GM12878 (cell line): Measurements from ENCODE around the gene MBLAC2. TPM values are rescaled to one million over a fixed set of nuclear protein-coding genes. Genes with fewer than 3 reads are reported as not detected.

Experiments used
- CEBPB ChIP-seq, 2 experiments: fragments of 150-350 bp in 1 of 2; IDR thresholded peaks; 2 replicates each; pipeline ENCODE4 v1.6.1; 2012 to 2014; ENCODE audit warnings: low read depth in 2 of 2, low read length in 2 of 2, borderline replicate concordance in 1 of 2, inconsistent platforms in 1 of 2
- CHD1 ChIP-seq: IDR thresholded peaks from 2 replicates; pipeline ENCODE4 v1.6.1; 2012; ENCODE audit warnings: low read depth, low read length, improper control_type of control experiment
- GATAD2B ChIP-seq: fragments of 450-650 bp; conservative IDR thresholded peaks from 2 replicates; pipeline ENCODE4 v1.6.1; 2017; ENCODE audit warnings: low read depth, mild to moderate bottlenecking, moderate library complexity
- HDGF ChIP-seq: fragments of 450-650 bp; IDR thresholded peaks from 2 replicates; pipeline ENCODE4 v1.6.1; 2016; ENCODE audit warnings: antibody characterized with exemption
- IKZF1 ChIP-seq: fragments of 450-650 bp; conservative IDR thresholded peaks from 2 replicates; pipeline ENCODE4 v1.6.1; 2017; ENCODE audit warnings: antibody characterized with exemption, mild to moderate bottlenecking
- IRF4 ChIP-seq: IDR thresholded peaks from 2 replicates; pipeline ENCODE4 v1.6.1; 2011; ENCODE audit warnings: low read depth, low read length
- LARP7 ChIP-seq: fragments of 450-650 bp; IDR thresholded peaks from 2 replicates; pipeline ENCODE4 v1.6.1; 2017; ENCODE audit warnings: mild to moderate bottlenecking
- MXI1 ChIP-seq: fragments of 150-350 bp; IDR thresholded peaks from 2 replicates; pipeline ENCODE4 v1.6.1; 2011; ENCODE audit warnings: low read depth, mild to moderate bottlenecking, inconsistent platforms, low read length, improper control_type of control experiment
- NR2C1 ChIP-seq: fragments of 450-650 bp; IDR thresholded peaks from 2 replicates; pipeline ENCODE4 v1.6.1; 2017; ENCODE audit warnings: antibody characterized with exemption, mild to moderate bottlenecking, moderate library complexity
- RBBP5 ChIP-seq: fragments of 200-600 bp; sonication (generic); conservative IDR thresholded peaks from 2 replicates; pipeline ENCODE4 v1.6.1; 2016
- RELA ChIP-seq: fragments of 450-650 bp; IDR thresholded peaks from 2 replicates; pipeline ENCODE4 v1.8.0; 2014; ENCODE audit warnings: borderline replicate concordance; ENCODE audit not compliant: partially characterized antibody
- TCF3 ChIP-seq: IDR thresholded peaks from 2 replicates; pipeline ENCODE4 v1.6.1; 2012; ENCODE audit warnings: low read depth, mild to moderate bottlenecking, low read length, borderline replicate concordance; ENCODE audit not compliant: insufficient read depth
- ZZZ3 ChIP-seq: IDR thresholded peaks from 2 replicates; pipeline ENCODE4 v1.6.1; 2011; ENCODE audit warnings: low read depth; ENCODE audit not compliant: control insufficient read depth, insufficient read length
- polyA plus RNA-seq, 11 experiments: library from polyadenylated mRNA; depleted of rRNA in 4 of 11; unstranded in 6 of 11; stranded (reverse) in 5 of 11; fragments of >200 nt; fragmentation: Nextera tagmentation in 4 of 11; fragmentation: Illumina TruSeq in 1 of 11; extraction: Ambion mirVana in 4 of 11; extraction: Trizol in 1 of 11; gene quantifications; 1 replicate in 1 of 11; 2 replicates in 10 of 11; pipeline versions ENCODE4 v1.2.1 to v1.2.3, GENCODE V29; 2011 to 2016; ENCODE audit warnings: inconsistent platforms in 2 of 11, missing spikeins in 2 of 11, low read depth in 1 of 11
- total RNA-seq, 4 experiments: library from RNA; depleted of rRNA in 3 of 4; stranded (reverse); fragments of >200 nt in 3 of 4; fragmentation: Illumina TruSeq in 1 of 4; extraction: Trizol in 1 of 4; gene quantifications; 2 replicates each; pipeline versions ENCODE4 v1.2.1 to v1.2.3, GENCODE V29; 2013 to 2021
- TF ChIP-seq, protein P1 (sequence below): fragments of 150-350 bp; IDR thresholded peaks from 2 replicates; pipeline ENCODE4 v1.6.1; 2014; ENCODE audit warnings: mild to moderate bottlenecking, low read depth, low read length
- TF ChIP-seq, protein P2 (sequence below): fragments of 450-650 bp; IDR thresholded peaks from 2 replicates; pipeline ENCODE4 v1.6.1; 2017; ENCODE audit warnings: mild to moderate bottlenecking, moderate library complexity
- TF ChIP-seq, protein P3 (sequence below): fragments of 450-650 bp; IDR thresholded peaks from 2 replicates; pipeline ENCODE4 v1.6.1; 2014; ENCODE audit warnings: mild to moderate bottlenecking
- TF ChIP-seq, protein P4 (sequence below): fragments of 450-650 bp; IDR thresholded peaks from 2 replicates; pipeline ENCODE4 v1.6.1; 2016; ENCODE audit warnings: mild to moderate bottlenecking
- TF ChIP-seq, protein P5 (sequence below): fragments of 150-350 bp; IDR thresholded peaks from 2 replicates; pipeline ENCODE4 v1.6.1; 2016; ENCODE audit warnings: low read depth, low read length

Gene MBLAC2
- total and polyA plus RNA-seq, 10 of the 15 experiments (the other 5 are each of a cell fraction or from before 2014, with no cell fraction given) = 2.0 to 10.5 (median 7.1) TPM

DNA sequence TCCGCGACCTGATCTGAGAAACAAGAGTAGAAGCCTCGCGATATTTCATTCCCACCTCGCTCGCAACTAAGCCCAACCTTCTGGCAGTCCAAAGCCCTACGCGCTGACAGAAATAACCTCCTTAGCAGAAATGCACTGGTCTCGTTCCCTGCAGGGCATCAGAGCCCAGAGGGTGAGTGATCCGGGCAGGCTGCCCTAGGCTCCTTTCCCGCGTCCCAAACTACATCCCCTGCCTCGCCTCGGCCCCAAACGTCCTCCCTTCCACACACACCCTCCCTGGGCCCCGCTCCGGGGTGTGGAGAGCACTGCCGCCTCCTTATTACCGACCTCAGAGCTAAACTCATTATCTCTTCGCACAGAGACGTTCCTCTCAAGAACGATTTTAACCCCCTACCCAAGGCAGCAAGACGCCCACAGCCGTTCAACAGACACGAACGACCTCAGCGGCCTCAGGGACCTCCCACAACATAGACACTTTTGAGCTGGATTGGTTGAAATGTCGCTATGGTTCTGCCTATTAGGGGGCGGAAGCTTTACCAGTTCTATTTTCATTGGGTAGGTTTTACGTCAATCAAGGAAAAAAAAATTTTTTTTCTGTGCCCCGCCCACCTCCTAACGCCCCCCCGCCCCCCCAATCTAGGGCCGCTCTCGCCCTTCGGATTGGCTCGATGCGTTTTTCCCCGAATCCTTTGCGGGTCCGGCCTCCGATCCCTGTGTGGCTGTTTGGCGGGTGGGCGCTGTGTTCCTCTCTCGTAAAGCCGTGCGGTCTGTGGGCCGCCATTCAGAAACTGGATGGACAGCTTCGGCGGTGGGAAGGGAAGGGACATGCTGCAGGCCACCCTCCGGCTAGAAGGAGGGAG is 65.0 kb downstream of the MBLAC2 start, which contains the start of gene CETN3 (continued):
- TF ChIP-seq NR2C1 (no peak), GATAD2B (no peak), RBBP5 (no peak), TCF3 (0 out of 2 replicates have a peak, but pooled peaks have one; percentile 15), HDGF (peak; percentile 73), IKZF1 (peak; percentile 37; the same call in 1 of the 2 replicates), CEBPB (IDR thresholded peaks at IDR 0.05; ENCODE audit: borderline replicate concordance in 1 of 2, low read depth in 2 of 2, low read length in 2 of 2) (no peak), LARP7 (no peak; the same call in 1 of the 2 replicates), CHD1 (no peak), IRF4 (no peak), ZZZ3 (no peak), RELA (peak; percentile 61), MXI1 (peak; percentile 45; the same call in 1 of the 2 replicates)
- TF ChIP-seq, protein P1, sequence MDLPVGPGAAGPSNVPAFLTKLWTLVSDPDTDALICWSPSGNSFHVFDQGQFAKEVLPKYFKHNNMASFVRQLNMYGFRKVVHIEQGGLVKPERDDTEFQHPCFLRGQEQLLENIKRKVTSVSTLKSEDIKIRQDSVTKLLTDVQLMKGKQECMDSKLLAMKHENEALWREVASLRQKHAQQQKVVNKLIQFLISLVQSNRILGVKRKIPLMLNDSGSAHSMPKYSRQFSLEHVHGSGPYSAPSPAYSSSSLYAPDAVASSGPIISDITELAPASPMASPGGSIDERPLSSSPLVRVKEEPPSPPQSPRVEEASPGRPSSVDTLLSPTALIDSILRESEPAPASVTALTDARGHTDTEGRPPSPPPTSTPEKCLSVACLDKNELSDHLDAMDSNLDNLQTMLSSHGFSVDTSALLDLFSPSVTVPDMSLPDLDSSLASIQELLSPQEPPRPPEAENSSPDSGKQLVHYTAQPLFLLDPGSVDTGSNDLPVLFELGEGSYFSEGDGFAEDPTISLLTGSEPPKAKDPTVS = no peak
- TF ChIP-seq, protein P2, sequence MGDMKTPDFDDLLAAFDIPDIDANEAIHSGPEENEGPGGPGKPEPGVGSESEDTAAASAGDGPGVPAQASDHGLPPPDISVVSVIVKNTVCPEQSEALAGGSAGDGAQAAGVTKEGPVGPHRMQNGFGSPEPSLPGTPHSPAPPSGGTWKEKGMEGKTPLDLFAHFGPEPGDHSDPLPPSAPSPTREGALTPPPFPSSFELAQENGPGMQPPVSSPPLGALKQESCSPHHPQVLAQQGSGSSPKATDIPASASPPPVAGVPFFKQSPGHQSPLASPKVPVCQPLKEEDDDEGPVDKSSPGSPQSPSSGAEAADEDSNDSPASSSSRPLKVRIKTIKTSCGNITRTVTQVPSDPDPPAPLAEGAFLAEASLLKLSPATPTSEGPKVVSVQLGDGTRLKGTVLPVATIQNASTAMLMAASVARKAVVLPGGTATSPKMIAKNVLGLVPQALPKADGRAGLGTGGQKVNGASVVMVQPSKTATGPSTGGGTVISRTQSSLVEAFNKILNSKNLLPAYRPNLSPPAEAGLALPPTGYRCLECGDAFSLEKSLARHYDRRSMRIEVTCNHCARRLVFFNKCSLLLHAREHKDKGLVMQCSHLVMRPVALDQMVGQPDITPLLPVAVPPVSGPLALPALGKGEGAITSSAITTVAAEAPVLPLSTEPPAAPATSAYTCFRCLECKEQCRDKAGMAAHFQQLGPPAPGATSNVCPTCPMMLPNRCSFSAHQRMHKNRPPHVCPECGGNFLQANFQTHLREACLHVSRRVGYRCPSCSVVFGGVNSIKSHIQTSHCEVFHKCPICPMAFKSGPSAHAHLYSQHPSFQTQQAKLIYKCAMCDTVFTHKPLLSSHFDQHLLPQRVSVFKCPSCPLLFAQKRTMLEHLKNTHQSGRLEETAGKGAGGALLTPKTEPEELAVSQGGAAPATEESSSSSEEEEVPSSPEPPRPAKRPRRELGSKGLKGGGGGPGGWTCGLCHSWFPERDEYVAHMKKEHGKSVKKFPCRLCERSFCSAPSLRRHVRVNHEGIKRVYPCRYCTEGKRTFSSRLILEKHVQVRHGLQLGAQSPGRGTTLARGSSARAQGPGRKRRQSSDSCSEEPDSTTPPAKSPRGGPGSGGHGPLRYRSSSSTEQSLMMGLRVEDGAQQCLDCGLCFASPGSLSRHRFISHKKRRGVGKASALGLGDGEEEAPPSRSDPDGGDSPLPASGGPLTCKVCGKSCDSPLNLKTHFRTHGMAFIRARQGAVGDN = peak; percentile 61
- TF ChIP-seq, protein P3, sequence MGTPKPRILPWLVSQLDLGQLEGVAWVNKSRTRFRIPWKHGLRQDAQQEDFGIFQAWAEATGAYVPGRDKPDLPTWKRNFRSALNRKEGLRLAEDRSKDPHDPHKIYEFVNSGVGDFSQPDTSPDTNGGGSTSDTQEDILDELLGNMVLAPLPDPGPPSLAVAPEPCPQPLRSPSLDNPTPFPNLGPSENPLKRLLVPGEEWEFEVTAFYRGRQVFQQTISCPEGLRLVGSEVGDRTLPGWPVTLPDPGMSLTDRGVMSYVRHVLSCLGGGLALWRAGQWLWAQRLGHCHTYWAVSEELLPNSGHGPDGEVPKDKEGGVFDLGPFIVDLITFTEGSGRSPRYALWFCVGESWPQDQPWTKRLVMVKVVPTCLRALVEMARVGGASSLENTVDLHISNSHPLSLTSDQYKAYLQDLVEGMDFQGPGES = peak; percentile 62; the same call in 1 of the 2 replicates
- TF ChIP-seq, protein P4, sequence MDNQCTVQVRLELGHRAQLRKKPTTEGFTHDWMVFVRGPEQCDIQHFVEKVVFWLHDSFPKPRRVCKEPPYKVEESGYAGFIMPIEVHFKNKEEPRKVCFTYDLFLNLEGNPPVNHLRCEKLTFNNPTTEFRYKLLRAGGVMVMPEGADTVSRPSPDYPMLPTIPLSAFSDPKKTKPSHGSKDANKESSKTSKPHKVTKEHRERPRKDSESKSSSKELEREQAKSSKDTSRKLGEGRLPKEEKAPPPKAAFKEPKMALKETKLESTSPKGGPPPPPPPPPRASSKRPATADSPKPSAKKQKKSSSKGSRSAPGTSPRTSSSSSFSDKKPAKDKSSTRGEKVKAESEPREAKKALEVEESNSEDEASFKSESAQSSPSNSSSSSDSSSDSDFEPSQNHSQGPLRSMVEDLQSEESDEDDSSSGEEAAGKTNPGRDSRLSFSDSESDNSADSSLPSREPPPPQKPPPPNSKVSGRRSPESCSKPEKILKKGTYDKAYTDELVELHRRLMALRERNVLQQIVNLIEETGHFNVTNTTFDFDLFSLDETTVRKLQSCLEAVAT = peak; percentile 54; the same call in 1 of the 2 replicates
- TF ChIP-seq, protein P5, sequence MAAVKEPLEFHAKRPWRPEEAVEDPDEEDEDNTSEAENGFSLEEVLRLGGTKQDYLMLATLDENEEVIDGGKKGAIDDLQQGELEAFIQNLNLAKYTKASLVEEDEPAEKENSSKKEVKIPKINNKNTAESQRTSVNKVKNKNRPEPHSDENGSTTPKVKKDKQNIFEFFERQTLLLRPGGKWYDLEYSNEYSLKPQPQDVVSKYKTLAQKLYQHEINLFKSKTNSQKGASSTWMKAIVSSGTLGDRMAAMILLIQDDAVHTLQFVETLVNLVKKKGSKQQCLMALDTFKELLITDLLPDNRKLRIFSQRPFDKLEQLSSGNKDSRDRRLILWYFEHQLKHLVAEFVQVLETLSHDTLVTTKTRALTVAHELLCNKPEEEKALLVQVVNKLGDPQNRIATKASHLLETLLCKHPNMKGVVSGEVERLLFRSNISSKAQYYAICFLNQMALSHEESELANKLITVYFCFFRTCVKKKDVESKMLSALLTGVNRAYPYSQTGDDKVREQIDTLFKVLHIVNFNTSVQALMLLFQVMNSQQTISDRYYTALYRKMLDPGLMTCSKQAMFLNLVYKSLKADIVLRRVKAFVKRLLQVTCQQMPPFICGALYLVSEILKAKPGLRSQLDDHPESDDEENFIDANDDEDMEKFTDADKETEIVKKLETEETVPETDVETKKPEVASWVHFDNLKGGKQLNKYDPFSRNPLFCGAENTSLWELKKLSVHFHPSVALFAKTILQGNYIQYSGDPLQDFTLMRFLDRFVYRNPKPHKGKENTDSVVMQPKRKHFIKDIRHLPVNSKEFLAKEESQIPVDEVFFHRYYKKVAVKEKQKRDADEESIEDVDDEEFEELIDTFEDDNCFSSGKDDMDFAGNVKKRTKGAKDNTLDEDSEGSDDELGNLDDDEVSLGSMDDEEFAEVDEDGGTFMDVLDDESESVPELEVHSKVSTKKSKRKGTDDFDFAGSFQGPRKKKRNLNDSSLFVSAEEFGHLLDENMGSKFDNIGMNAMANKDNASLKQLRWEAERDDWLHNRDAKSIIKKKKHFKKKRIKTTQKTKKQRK = no peak
